DOHH2 (cell line): ENCODE results near the gene ZNF322.

ENCODE experiments used
- CTCF ChIP-seq: fragments of 200-600 bp; sonication (generic); IDR thresholded peaks from one replicate; pipeline ENCODE4 v1.5.1; 2014; ENCODE audit warnings: antibody characterized with exemption, mild to moderate bottlenecking, low read depth, low read length; ENCODE audit not compliant: poor library complexity, severe bottlenecking
- EZH2phosphoT487 ChIP-seq: fragments of 200-600 bp; sonication (generic); IDR thresholded peaks from 2 replicates; pipeline ENCODE4 v1.6.1; 2017; ENCODE audit warnings: borderline replicate concordance, mild to moderate bottlenecking, antibody characterized with exemption, low read length, moderate library complexity, mixed read lengths

DNA sequence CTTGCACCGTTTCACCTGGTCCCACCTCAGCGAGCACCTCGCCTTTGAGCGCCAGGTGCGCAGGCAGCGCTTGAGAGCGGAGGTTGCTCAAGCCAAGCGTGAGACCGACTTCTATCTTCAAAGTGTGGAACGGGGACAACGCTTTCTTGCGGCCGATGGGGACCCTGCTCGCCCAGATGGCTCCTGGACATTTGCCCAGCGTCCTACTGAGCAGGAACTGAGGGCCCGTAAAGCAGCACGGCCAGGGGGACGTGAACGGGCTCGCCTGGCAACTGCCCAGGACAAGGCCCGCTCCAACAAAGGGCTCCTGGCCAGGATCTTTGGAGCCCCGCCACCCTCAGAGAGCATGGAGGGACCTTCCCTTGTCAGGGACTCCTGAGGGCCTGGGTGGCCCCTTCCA, 61.3 kb downstream of the ZNF322 start:
- TF ChIP-seq CTCF, result no peak
- no peak for TF ChIP-seq EZH2phosphoT487
